HG03442 (cell line): Measurements from ENCODE around the gene CORO2A.

ENCODE experiments used
- ATAC-seq: cut with Tn5 transposase; IDR thresholded peaks from one replicate; pipeline ENCODE4 v1.9.1; 2021; ENCODE audit warnings: mild to moderate bottlenecking, moderate library complexity; ENCODE audit not compliant: unreplicated experiment

The CORO2A gene

GRCh38 chr9:98192503-98193335 is at the start of gene CORO2A:
Gene CORO2A (minus strand): TSS chr9:98192637. CDS start chr9:98157660, 34,977 bp downstream.
- peak; percentile 65 for ATAC-seq

- no peak for ATAC-seq
Measured at GRCh38 chr9:98241357-98242300, 49.2 kb upstream of the CORO2A start.

- ATAC-seq, result no peak
Measured at GRCh38 chr9:98240475-98240874, 48.0 kb upstream of the CORO2A start.

GRCh38 chr9:98236901-98237487 is 44.6 kb upstream of the CORO2A start:
- ATAC-seq, result no peak

- no peak for ATAC-seq
Measured at GRCh38 chr9:98235126-98235525, 42.7 kb upstream of the CORO2A start.

GRCh38 chr9:98234245-98234825 is 41.9 kb upstream of the CORO2A start:
- ATAC-seq, result no peak

- no peak for ATAC-seq
Measured at GRCh38 chr9:98232926-98233325, 40.5 kb upstream of the CORO2A start.

- ATAC-seq, result no peak
Measured at GRCh38 chr9:98231770-98232478, 39.5 kb upstream of the CORO2A start.

GRCh38 chr9:98230789-98231188 is 38.4 kb upstream of the CORO2A start:
- ATAC-seq, result no peak

GRCh38 chr9:98230304-98230703 is 37.9 kb upstream of the CORO2A start:
- no peak for ATAC-seq

GRCh38 chr9:98229620-98230019 is 37.2 kb upstream of the CORO2A start:
- no peak for ATAC-seq

- ATAC-seq, result no peak
Measured at GRCh38 chr9:98229090-98229395, 36.6 kb upstream of the CORO2A start.

- no peak for ATAC-seq
Measured at GRCh38 chr9:98228392-98229089, 36.1 kb upstream of the CORO2A start.

- no peak for ATAC-seq
Measured at GRCh38 chr9:98227883-98228282, 35.4 kb upstream of the CORO2A start.

- no peak for ATAC-seq
Measured at GRCh38 chr9:98226957-98227356, 34.5 kb upstream of the CORO2A start.

GRCh38 chr9:98226516-98226915 is 34.1 kb upstream of the CORO2A start:
- ATAC-seq, result no peak

- ATAC-seq, result no peak
Measured at GRCh38 chr9:98225015-98225442, 32.6 kb upstream of the CORO2A start.

- ATAC-seq, result no peak
Measured at GRCh38 chr9:98222885-98223691, 30.7 kb upstream of the CORO2A start.

GRCh38 chr9:98220911-98221310 is 28.5 kb upstream of the CORO2A start:
- no peak for ATAC-seq
